Erythroblast (primary cell): ENCODE measurements around the gene CHP2.

Source experiments
- GATA1 ChIP-seq: IDR thresholded peaks from 2 replicates; pipeline ENCODE4 v1.6.1; 2011; ENCODE audit warnings: low read depth, mild to moderate bottlenecking, control low read depth, low read length, moderate library complexity
- POLR2A ChIP-seq: IDR thresholded peaks from 2 replicates; pipeline ENCODE4 v1.6.1; 2011; ENCODE audit warnings: mild to moderate bottlenecking, low read length

DNA sequence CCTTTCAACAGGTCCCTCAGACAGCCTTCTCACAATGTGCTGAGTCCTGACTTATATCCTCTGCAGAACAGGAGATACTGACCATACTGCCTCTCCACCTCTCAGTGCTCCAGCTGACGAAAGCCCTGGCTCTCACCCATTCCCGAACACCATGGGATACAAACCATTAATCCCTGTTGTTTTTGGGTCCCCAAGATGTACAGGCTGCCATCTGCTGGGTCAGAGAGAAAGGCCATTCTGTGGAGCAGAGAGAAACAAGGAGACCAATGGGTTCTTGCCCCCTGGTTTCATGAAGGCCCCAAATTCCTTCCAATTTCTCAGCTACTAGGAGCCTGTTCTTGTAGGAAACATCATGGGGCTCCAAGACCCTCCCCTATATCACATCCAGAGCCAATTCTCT, 44.8 kb upstream of the CHP2 start:
- TF ChIP-seq POLR2A = no peak
- TF ChIP-seq GATA1 = no peak
